GM19351 (cell line): ENCODE measurements around the gene ATP8B4.
A peak's percentile ranks its signal among the peaks of the same experiment; 100 is the strongest.

Experiments used
- ATAC-seq: cut with Tn5 transposase; IDR thresholded peaks from one replicate; pipeline ENCODE4 v1.9.1; 2021; ENCODE audit warnings: mild to moderate bottlenecking, moderate library complexity; ENCODE audit not compliant: unreplicated experiment

ATP8B4 gene

DNA sequence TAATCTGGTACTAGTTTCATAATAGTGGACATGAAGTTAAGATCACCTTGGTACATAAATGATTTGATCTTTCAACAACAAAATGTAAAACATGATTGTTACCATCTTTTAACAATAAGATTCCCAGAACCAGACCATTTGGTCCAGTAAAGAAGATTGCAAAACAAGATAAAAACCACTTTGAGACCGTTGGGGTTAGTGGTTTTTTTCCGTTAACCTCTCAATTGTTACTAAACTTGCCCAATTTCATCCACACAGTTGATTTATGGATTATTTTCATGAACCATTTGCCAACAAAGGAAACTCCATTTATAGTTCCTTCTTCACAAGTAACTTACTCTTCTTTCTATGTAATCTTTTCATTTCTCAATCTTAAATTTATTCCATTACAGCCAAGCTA is 53.8 kb downstream of the ATP8B4 start:
- ATAC-seq = no peak

DNA sequence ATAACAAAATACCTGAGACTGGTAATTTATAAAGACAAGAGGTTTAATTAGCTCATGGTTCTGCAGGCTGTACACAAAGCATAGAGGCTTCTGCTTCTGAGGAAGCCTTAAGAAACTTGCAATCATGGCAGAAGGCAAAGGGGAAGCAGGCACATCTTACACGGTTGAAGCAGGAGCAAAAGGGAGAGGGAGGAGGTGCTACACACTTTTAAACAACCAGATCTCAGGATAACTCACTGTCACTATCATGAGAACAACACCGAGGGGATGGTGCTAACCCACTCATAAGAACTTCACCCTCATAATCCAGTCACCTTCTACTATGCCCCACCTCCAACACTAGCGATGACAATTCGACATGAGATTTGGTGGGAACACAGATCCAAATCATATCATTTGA is 54.4 kb downstream of the ATP8B4 start:
- ATAC-seq = no peak

DNA sequence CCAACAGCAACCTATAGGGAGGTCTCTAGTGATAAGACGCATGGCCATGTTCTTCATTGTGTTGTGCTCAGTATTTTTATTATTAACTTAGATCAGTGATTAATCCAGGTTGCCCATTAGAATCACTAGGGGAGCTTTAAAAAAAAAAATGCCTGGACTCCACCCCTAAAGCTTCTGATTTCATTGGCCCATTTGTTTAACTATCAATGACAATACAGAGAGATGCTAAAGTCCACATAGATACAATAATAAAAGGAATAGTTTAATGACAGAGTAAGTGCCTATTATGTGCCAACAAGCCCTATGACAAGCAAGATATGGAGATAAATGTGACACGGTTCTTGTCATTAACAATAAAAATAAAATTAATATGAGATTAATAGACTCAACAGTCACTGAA is 55.8 kb downstream of the ATP8B4 start:
- no peak for ATAC-seq

DNA sequence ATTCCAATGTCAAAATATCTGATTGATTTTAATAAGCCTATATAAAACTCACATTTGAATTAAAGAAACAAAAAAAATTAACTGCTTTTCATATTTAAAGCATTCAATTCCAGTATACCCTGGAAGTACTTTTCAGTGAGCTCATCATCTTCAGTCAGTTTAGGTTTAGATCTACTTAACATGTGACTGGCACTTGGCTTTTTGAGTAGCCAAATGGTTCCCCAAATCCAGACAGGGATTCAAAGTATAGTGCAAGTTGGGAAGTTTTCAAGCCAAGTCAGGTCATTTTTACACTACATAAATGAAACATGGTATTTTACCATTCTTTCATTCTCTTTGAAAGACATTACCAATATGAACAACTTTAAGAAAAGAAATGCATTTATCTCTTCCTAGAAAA is 57.5 kb downstream of the ATP8B4 start:
- ATAC-seq = no peak

DNA sequence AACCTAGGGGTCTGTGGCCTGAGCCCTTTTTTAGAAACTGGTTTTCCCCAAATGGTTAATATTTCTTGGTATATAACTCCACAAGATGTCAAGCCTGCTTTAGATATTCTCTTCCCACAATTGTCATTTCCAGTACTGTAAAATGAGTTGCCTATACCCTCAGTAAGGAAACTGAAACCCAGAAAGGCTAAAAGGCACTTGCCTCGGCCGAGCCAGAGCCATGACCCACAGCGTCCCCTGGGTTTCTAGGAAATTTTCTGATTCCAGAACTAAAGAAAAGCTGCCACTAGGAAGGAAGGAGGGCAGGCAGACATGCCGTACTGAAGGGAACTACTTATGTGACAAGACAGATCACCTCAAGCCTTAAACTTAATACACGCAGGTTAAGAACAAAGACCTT is 59.1 kb downstream of the ATP8B4 start:
- no peak for ATAC-seq

DNA sequence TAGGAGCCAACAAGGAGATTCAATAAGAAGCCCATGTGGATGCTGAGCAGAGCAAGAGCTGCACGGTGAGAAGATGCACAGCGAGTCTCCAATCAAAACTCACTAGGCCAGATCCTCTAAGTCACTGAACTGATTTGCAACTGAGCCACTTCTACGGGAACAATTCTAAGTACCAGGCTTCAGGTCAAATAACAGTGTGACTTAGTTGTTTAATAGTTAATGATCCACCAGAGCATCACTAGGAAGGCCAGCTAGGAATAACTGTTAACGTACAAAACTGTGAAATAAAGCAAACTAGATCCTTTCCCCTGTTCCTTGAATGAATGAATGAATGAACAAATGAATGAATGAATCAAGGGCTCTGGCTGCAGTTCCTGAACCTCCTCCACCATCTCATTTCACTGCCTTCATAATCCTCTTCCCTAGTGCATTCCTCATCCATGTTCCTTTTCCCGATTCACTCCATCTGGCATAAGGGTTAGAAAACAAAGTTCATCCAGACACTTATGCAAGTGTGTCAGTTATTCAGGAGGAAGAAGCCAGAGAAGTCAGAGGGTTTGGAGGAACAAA is 59.7 kb downstream of the ATP8B4 start:
- no peak for ATAC-seq

DNA sequence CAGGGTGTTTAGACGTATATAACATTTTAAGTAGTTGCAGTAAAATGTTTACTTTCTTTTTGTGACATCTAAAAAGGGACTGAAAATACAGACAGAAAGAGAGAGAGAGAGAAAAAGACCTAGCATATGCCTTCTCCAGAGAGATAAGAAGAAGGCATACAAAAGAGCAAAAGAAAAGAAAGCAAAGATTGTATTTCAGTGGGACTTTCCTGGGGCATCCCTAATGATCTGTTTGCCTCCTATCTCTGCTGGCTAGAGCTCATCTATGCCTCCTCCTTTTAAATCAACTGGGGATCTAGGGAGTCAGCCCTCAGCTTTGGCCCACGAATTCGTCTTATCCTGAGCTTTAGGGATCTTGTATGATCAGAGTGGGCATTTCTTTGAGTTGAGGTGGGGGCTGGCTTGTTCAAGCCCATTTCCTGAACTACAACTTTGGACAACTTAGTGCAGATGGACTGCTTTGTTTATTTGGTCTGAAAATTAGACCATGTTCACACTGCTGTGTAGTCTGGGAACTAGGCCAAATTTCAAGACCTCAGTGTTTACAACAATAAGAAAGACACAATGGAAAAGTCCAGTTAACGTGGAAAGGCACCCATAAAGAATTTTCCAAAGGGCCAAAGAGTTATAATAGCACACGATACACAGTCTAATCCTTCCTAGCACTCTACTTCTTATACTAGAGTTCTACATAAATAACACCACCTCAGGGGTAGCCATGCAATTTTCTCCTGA is 61.0 kb downstream of the ATP8B4 start:
- no peak for ATAC-seq

DNA sequence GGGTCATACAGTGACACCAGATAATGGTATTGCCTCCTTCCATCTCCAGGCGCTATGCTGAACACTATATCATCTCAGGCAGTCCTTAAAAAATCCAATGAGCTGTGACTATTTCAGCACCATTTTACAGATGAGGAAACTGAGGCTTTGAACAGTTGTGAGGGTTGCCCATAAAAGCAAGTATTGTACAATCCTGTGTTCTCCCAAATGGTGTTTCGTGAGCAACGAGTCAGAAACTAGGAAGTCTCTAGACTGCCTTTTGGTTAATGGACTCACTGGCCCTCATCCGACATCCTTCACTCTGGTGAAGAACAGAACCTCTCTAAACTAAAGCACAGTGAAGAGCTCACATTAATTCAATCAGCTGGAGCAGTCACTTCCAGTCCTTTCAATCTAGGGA is 61.8 kb downstream of the ATP8B4 start:
- no peak for ATAC-seq

DNA sequence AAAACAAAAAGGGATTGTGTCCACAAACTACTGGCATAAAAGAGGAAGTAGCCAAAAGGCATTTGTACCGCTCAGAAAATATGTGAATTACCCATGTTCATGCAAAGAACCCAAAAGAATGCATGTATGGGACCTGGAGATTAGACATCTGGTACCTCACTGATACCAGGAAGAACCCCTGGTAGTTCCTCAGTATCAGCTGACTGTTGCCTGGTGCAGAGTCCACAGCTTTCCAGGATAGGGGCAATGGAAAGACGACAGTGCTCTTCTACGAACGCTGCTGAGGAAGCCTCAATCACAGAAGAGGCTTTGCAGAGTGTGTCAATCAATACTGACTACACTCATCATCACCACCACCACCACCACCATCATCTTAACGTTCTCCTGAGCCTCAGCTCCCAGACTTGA is 63.3 kb downstream of the ATP8B4 start:
- no peak for ATAC-seq

DNA sequence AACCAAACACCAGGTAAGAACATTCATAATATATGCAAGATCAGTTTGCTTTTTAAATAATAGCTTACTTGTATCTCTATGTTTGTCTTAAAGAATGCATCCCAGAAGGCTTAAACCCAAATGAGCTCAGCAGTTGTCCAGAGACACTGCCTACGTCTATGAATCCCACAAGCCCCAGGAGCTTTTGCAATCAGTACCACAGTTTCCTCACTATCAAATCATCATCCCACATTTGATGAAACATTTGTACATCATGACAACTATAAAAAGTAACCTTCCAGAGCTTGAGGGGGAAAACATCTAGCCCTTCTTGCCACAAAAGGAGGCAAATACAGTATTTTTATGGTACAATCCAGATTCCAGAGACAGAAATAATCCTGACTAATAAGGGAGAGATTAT is 63.7 kb downstream of the ATP8B4 start:
- ATAC-seq = no peak

DNA sequence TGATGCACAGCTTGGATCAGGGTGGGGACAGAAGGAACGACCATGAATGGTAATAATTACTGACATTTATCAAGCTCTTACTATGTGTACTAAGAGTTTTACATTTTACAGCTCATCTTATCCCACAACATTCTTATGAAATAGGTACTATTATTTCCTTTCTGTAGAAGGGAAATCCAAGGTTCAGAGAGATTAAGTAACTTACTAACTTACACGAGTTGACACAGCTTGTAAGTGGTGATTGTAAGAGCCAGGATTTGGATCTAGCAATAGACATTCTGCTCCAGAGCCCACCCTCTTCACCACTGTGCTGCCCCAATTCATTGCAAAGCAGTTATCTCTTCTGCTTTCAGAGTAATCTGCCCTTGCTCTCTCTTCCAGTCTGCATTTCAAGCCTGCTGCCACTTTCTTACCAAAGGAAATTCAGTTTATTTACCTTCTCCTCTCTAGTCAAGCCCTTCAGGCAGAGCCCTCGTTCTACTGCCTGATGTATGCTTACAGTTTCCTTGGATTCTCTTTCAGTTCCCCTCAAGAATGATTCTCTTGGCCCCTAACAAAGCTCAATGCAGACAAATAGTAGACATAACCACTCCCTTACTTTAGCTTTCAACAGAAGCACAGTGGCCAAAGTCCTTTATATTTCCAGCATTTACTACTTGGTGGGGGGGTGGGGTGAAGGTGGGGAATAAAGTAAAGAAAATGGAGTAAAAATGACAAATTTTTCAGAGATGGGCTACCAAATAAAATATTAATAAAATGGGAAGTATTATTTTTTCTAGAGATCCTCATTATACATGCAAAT is 65.8 kb downstream of the ATP8B4 start:
- ATAC-seq = no peak

DNA sequence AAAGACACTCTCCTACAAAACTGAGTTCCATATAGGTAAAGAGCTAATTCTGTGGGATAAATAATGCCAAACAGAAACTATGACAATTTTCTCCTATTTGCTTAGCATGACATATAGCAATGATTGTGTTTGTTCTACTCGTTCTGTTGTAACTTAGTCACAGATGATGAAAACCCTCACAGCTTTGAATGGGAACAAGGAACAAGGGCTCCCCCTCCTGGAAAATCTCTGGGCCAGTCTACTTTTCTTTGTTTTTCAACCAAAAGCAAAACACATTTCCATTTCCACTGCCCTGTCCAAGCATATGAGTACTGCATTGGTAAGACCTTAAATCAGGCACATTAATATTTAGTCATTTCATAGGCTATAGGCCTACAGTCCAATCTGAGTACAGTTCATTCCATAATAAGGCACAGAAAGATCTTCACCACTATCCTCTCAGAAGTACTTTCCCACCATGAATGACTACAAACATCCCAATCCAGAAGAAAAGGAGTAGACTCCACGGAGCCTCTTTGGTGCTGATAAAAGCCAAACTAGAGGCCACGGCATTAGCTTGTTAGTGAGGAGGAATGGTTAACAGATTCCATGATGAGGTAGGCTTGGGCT is 67.1 kb downstream of the ATP8B4 start:
- ATAC-seq = no peak

DNA sequence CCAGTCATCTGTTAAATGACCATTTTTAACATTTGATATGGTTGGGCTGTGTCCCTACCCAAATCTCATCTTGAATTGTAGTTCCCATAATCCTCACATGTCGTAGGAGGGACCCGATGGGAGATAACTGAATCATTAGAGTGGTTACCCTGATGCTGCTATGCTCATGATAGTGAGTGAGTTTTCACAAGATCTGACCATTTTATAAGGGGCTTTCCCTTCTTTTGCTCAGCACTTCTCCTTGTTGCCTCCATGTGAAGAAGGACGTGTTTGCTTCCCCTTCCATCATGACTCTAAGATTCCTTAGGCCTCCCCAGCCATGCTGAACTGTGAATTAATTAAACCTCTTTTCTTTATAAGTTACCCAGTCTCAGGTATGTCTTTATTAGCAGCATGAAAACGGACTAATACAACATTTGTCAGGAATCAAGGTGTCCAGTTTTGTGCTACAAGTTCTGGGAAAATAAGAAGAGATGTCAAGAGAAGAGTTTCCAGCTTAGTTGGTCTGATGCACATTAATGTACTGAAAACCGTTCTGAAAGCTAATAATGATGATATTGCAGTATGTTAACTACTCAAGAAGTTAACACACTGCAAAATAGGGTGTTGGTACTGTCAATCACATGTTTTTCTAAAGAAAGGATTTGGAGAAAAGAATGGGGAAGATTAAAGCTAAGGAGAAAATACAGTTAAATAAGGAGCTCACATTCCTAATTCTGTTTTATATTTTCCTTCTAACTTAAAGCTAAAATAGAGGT is 67.9 kb downstream of the ATP8B4 start:
- ATAC-seq = no peak

DNA sequence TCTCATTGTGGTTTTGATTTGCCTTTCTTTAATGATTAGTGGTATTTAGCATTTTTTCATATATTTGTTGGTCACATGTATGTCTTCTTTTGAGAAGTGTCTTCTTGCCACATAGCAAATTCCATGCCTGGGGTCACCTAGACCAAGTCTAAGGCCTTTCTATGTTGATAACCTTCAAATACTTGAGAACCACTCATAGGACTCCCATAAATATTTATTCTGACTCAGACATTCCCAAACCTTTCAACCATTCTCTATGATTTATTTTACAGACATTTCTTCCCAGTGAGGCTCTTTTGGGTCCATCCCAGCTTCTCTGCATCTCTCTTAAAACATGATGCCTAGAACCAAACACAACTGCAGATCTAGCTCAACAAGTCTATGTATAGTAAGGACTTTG is 69.2 kb downstream of the ATP8B4 start:
- no peak for ATAC-seq

DNA sequence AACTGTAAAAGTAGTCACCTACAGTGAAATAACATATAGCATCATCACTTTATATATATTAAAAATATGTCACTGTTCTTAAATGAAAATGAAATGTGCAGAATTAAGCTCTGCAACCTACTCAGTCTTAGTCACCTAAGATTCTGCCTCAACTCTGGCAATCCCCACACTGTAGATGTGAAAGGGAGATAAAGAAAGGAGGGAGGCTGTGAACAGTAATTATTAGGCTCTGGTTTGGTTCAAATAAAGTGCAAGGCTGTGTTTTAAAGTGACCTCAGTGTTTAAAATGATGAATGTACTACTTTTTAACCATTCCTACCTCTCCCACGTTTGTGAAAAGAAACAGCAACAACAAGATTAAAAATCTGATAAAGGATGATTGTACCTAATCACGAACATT is 72.2 kb downstream of the ATP8B4 start:
- no peak for ATAC-seq

DNA sequence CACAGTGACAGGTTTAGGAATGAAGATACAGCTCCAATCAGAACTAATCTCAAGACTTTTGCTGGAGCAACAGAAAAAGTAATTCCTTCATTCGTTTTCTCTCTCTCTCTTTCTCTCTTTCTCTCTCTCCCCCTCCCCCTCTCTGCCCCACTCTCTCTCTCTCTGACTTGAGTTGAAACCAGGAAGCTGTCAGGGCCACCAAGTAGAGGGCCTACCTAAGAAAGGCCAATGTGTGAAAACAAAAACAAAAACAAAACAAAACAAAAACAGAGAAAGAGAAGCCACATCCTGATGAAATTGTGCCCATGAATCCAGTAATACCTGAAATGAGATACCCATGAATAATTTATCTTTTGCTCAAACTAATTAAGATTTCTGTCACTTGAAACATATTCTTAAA is 72.9 kb downstream of the ATP8B4 start:
- peak; percentile 80 for ATAC-seq

DNA sequence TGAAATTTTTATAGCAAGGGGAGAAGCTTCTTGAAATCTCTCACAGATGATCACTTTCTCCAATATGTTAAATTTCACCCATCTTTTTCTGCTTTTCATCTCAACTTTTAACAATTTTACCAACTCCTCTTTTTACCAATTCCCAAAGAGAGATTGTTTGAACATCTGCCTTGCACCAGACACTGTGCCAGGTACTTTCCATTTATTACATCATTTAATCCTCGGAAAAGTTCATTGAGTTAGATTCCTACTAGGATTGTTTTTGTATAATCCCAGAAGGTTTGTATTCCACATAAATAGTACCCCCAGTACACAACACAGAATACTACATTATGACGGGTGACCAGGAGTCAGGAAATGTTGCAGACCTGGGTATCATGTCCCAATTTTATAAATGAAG is 74.1 kb downstream of the ATP8B4 start:
- ATAC-seq = no peak

DNA sequence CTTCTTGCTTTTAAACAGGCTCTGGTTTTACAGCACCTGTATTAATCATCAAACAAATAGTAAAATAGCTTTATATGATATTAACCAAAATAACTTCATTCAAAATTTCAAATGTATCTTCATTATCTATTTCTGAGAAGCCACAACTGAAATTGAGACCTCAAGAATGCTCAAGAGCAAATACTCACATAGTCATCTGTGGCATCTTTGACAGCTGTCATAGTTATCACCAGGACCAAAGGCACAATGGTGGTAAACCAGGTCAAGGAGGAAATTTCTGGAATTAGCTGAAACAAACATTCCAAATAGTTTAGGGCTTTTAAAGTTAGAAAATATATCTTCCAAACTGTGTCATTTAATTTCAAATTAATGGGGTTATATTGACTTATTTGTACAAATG is 74.6 kb downstream of the ATP8B4 start:
- ATAC-seq = no peak

DNA sequence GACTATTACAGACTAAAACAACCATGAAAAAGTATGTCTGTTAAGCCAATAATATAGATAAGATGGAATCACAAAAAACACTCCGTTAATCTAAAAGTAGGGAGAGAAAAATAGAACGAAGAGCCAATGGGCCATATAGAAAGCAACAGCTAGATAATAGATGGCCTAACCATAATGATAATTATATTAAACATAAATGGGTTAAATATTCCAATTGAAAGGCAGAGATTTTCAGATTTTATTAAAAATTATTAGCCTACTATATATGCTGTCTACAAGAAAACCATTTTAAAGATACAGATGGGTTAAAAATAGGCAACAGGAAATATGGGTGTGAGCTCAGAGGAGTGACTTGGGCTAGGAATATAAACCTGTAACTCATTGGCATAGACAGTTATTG is 76.3 kb downstream of the ATP8B4 start:
- ATAC-seq = no peak

DNA sequence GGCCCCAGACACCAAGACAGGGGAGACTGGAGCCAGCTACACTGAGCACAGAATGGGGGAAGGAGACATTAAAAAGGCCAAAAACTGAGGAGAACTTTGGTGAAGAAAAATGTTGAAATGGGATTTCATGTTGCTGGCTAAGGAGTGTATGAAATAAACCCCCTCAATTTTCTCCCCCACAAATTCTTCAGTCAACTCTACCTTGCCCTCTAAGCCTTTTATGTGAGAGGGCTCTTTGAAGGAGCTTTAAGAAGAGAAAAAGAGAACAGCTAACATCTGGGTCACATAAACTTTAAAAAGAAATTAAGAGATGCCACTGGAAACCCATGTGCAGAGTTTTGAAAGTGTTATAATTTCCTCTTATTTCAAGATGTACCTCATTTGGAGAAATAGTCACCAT is 88.6 kb downstream of the ATP8B4 start:
- no peak for ATAC-seq

DNA sequence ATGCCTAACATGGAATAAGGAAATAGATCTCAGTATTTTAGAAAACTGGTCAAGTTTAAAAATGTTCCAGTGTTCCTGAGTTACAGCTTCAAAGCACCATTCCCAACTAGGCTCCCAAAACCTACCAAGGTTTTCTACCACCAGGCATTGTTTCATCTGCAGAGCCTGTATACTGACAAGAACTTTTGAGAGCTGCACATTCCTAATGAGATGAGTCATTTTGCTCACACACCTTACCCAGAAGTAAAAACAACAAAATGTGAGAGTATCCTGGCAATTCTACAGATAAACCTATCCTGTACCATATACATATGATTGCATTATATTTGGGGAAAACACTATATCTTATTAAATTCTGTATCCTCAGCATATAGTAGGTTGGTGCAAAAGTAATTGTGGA is 90.7 kb downstream of the ATP8B4 start:
- no peak for ATAC-seq
